GM18870 (cell line): ENCODE data around the gene MYL3.
"Not testable (repeated sequence)": the region's sequence is repeated elsewhere in the genome, so short reads cannot be mapped to it uniquely, and the experiment has no call there.

Experiments used
- ATAC-seq: cut with Tn5 transposase; IDR thresholded peaks from one replicate; pipeline ENCODE4 v1.9.1; 2021; ENCODE audit warnings: moderate library complexity; ENCODE audit not compliant: unreplicated experiment

The MYL3 gene

GRCh38 chr3:46863261-46863782 is at the start of gene MYL3:
MYL3 (minus strand) TSS chr3:46863444; CDS start chr3:46863390, 54 bp downstream.
- no peak for ATAC-seq

- ATAC-seq, result no peak
These were observed 49.7 kb upstream of the MYL3 start for GRCh38 chr3:46912986-46913385.

- not testable (repeated sequence) for ATAC-seq
These were observed 47.7 kb upstream of the MYL3 start for GRCh38 chr3:46910914-46911313.

GRCh38 chr3:46910166-46910760 is 47.0 kb upstream of the MYL3 start:
- no peak for ATAC-seq

GRCh38 chr3:46909535-46910161 is 46.4 kb upstream of the MYL3 start:
- no peak for ATAC-seq

GRCh38 chr3:46908986-46909534 is 45.8 kb upstream of the MYL3 start:
- no peak for ATAC-seq

- ATAC-seq, result no peak
These were observed 45.2 kb upstream of the MYL3 start for GRCh38 chr3:46908294-46908985.

GRCh38 chr3:46907960-46908293 is 44.7 kb upstream of the MYL3 start:
- ATAC-seq, result no peak

- no peak for ATAC-seq
These were observed 44.0 kb upstream of the MYL3 start for GRCh38 chr3:46907271-46907670.

GRCh38 chr3:46906471-46907058 is 43.3 kb upstream of the MYL3 start:
- no peak for ATAC-seq

- ATAC-seq, result no peak
These were observed 42.6 kb upstream of the MYL3 start for GRCh38 chr3:46905661-46906451.

GRCh38 chr3:46905213-46905560 is 41.9 kb upstream of the MYL3 start:
- ATAC-seq, result no peak

GRCh38 chr3:46904303-46905212 is 41.3 kb upstream of the MYL3 start:
- no peak for ATAC-seq

GRCh38 chr3:46903341-46904302 is 40.4 kb upstream of the MYL3 start:
- ATAC-seq, result no peak

- ATAC-seq, result no peak
These were observed 39.0 kb upstream of the MYL3 start for GRCh38 chr3:46902188-46902631.

GRCh38 chr3:46901591-46902187 is 38.4 kb upstream of the MYL3 start:
- ATAC-seq, result no peak

- no peak for ATAC-seq
These were observed 37.8 kb upstream of the MYL3 start for GRCh38 chr3:46901061-46901460.

GRCh38 chr3:46900356-46900755 is 37.1 kb upstream of the MYL3 start:
- no peak for ATAC-seq
